GM18867 (cell line): ENCODE measurements around the gene AGBL3.
A peak's percentile ranks its signal among the peaks of the same experiment; 100 is the strongest.
"Not testable (repeated sequence)": the region's sequence is repeated elsewhere in the genome, so short reads cannot be mapped to it uniquely, and the experiment has no call there.

Source experiments
- ATAC-seq: cut with Tn5 transposase; IDR thresholded peaks from one replicate; pipeline ENCODE4 v1.9.1; 2021; ENCODE audit warnings: mild to moderate bottlenecking, moderate library complexity; ENCODE audit not compliant: unreplicated experiment

The AGBL3 gene

GRCh38 chr7:135165862-135166261, 179.6 kb downstream of the AGBL3 start:
- no peak for ATAC-seq

GRCh38 chr7:135166338-135166990, 180.2 kb downstream of the AGBL3 start:
- ATAC-seq, result no peak

GRCh38 chr7:135167365-135167917, 181.1 kb downstream of the AGBL3 start:
- ATAC-seq, result no peak

GRCh38 chr7:135168001-135168400, 181.7 kb downstream of the AGBL3 start:
- ATAC-seq, result no peak

- ATAC-seq, result no peak
Measured at GRCh38 chr7:135168489-135169140, 182.3 kb downstream of the AGBL3 start.

- peak; percentile 57 for ATAC-seq
Measured at GRCh38 chr7:135169141-135169963, 183.0 kb downstream of the AGBL3 start.

- peak; percentile 13 for ATAC-seq
Measured at GRCh38 chr7:135169964-135170273, 183.6 kb downstream of the AGBL3 start.

- peak; percentile 81 for ATAC-seq
Measured at GRCh38 chr7:135170274-135170997, 184.1 kb downstream of the AGBL3 start, which contains the start of gene CYREN. Gene CYREN, minus strand, starts transcription at chr7:135170707. Its CDS starts 1,785 bp downstream, at chr7:135168922.

- ATAC-seq, result peak; percentile 26
Measured at GRCh38 chr7:135170998-135171481, 184.7 kb downstream of the AGBL3 start.

- not testable (repeated sequence) for ATAC-seq
Measured at GRCh38 chr7:135171581-135172291, 185.4 kb downstream of the AGBL3 start.

- not testable (repeated sequence) for ATAC-seq
Measured at GRCh38 chr7:135173916-135174315, 187.6 kb downstream of the AGBL3 start.

- no peak for ATAC-seq
Measured at GRCh38 chr7:135174941-135175340, 188.6 kb downstream of the AGBL3 start.

GRCh38 chr7:135175931-135176330, 189.6 kb downstream of the AGBL3 start:
- no peak for ATAC-seq

GRCh38 chr7:135177028-135177696, 190.9 kb downstream of the AGBL3 start:
- no peak for ATAC-seq

- ATAC-seq, result no peak
Measured at GRCh38 chr7:135178364-135178763, 192.1 kb downstream of the AGBL3 start.

GRCh38 chr7:135179321-135179925, 193.1 kb downstream of the AGBL3 start:
- ATAC-seq, result no peak

- ATAC-seq, result peak; percentile 60
Measured at GRCh38 chr7:135180122-135180521, 193.8 kb downstream of the AGBL3 start.

GRCh38 chr7:135181261-135181928, 195.1 kb downstream of the AGBL3 start:
- no peak for ATAC-seq
